T47D (cell line): ENCODE results near the gene NXN.
"Not testable (repeated sequence)": the region's sequence is repeated elsewhere in the genome, so short reads cannot be mapped to it uniquely, and the experiment has no call there.

Source experiments
- DNase-seq, 2 experiments: peaks; one replicate each; pipeline versions ENCODE4 v3.0.0 to v3.0.0-alpha.2; 2011 to 2012; ENCODE audit warnings: low read depth in 1 of 2, low spot score in 1 of 2
- JUND ChIP-seq: IDR thresholded peaks from 2 replicates; pipeline ENCODE4 v1.6.1; 2012; ENCODE audit warnings: low read depth
- in situ Hi-C: cut with HindIII; loops from 2 replicates; pipeline ENCODE4 v1.10.0; 2016; ENCODE audit warnings: low sequenced_read_pairs, low pct_unique_long_range_greater_than_20kb

Gene NXN

DNA sequence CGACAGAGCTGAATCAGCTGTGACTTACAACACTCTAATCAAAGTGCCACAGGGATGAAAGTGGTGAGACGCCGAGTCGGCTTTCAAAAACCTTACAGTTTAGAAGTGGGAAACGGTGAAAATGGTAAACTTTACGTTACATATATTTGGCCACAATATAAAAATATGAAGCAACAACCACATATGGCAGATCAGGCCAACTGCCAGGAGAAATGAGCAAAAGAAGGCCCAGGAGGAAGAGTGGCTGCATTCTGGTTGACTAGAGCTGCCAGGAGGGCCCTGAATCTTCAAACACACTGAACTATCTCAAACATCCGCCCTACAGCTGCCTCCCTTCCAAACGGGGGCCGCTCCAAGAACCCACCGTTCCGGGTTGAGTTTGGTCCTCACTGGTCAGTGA, 141.1 kb downstream of the NXN start:
- no peak for DNase-seq
- in situ Hi-C loops, result no loop called here
- TF ChIP-seq JUND, result no peak

- TF ChIP-seq JUND, result no peak
- DNase-seq, result no peak
- in situ Hi-C loops, result no loop called here
These were observed 143.4 kb downstream of the NXN start for GRCh38 chr17:836151-836550.

GRCh38 chr17:835721-836120, 143.9 kb downstream of the NXN start:
- DNase-seq, in situ Hi-C loops: not testable (repeated sequence)

- no peak for DNase-seq
- in situ Hi-C loops, result no loop called here
- no peak for TF ChIP-seq JUND
These were observed 144.3 kb downstream of the NXN start for GRCh38 chr17:835263-835662.

GRCh38 chr17:834136-834535, 145.4 kb downstream of the NXN start:
- in situ Hi-C loops, result no loop called here
- no peak for TF ChIP-seq JUND

DNA sequence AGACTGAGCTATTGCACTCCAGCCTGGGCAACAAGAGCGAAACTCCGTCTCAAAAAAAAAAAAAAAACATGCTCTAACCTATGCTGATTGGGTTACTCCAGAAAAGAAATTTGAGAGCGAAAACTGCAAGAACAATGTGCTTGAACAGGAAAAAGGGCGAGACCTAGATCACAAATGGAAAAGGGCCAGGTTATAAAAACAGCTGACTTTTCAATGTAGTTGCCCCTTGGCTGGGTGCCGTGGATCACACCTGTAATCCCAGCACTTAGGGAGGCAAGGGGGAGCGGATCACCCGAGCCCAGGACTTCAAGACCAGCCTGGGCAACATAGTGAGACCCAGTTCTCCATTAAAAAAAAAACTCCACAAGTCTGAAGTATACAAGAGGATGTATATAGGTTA, 148.6 kb downstream of the NXN start:
- no peak for DNase-seq
- in situ Hi-C loops, result no loop called here
- TF ChIP-seq JUND, result no peak

More at GRCh38 chr17:834136-834535, 145.4 kb downstream of the NXN start:
- DNase-seq, result no peak

DNA sequence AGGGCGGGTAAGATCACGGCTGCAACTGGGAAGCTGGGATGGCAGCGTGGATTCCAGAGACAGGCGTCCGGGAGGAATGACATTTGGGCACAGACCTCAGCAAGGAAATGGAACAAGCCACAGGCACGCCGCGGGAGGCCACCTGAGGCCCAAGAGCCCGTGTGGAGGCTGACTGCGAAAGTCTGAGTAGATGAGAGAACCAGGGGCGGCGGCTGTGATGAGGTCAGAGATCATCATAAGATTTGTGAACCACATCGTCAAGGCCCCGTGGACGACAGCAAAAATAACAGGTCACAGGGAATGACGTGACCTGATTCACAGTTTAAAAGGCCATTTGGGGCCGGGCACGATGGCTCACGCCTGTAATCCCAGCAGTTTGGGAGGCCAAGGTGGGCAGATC, 149.2 kb downstream of the NXN start:
- no peak for DNase-seq
- in situ Hi-C loops, result no loop called here
- TF ChIP-seq JUND, result no peak

GRCh38 chr17:829614-830013, 150.0 kb downstream of the NXN start:
- in situ Hi-C loops, result not testable (repeated sequence)

DNA sequence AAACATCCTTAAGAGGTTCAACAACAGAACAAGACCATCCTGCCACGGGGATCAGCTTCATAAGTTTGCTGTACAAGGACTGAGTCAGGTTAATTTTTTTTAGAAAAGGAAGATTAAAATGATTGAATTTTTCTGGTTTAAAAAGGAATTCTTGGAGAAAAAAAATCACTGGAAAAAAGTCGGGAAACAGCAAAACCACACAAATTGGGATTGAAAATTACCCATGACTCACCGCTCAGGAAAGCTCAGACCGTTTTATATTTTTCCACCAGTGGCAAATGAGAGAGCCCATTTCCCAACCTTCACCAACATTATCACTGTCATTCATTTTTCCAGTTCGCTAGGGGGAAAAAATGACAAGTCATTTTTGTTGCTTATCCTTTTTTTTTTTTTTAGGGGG, 150.8 kb downstream of the NXN start:
- no peak for DNase-seq
- TF ChIP-seq JUND, result no peak
- in situ Hi-C loops, result no loop called here

More at GRCh38 chr17:829614-830013, 150.0 kb downstream of the NXN start:
- not testable (repeated sequence) for DNase-seq

GRCh38 chr17:826778-827177, 152.8 kb downstream of the NXN start:
- no peak for TF ChIP-seq JUND
- in situ Hi-C loops, result no loop called here
- no peak for DNase-seq

DNA sequence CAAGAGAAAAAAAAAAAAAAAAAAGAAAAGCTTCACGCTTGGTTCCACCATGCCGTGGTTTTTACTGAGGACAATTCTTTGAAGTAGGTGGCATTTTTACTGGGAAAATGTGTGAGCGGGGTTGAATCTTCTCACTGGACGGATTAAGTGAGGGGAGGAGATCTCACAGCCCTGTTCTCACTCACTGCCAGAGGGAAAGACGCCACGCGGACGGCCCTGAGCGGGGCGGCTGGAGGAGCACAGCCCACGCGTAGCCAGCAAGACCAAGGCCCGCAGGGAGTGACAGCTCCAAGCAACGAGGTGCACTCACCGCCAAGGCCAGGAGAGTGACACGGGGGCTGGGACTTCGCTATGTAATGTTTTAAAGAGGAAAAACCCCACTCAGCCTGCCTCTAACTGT, 154.4 kb downstream of the NXN start:
- in situ Hi-C loops, result no loop called here
- no peak for DNase-seq
- no peak for TF ChIP-seq JUND

GRCh38 chr17:824378-824777, 155.2 kb downstream of the NXN start:
- in situ Hi-C loops, result no loop called here

DNA sequence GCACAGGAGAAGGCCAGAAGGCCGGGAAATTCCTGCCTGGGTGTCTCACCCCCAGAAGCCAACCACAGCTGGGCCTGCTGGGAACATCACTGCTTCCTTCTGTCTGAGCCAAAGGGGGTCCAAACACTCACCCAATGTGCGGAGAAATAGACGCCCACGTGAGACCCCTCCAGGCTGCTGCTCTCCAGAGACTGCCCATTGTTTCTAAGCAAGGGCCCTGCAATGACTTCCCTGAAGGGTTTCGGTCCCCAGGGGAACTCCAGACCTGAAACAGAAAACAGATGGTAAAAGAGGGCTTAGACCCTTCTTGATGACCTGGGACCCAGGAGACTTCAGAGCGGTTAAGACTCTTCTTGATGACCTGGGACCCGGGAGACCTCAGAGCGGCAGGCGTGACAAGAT, 156.1 kb downstream of the NXN start:
- DNase-seq, result no peak
- TF ChIP-seq JUND, result no peak
- in situ Hi-C loops, result no loop called here

More at GRCh38 chr17:824378-824777, 155.2 kb downstream of the NXN start:
- TF ChIP-seq JUND, result no peak
- DNase-seq, result no peak

- no peak for TF ChIP-seq JUND
- in situ Hi-C loops, result no loop called here
These were observed 160.3 kb downstream of the NXN start for GRCh38 chr17:819251-819650.

More at GRCh38 chr17:819251-819650, 160.3 kb downstream of the NXN start:
- no peak for DNase-seq
